ENCODE measurements around the gene KIR3DL1.
"Not testable (repeated sequence)": the region's sequence is repeated elsewhere in the genome, so short reads cannot be mapped to it uniquely, and the experiment has no call there.

DNA sequence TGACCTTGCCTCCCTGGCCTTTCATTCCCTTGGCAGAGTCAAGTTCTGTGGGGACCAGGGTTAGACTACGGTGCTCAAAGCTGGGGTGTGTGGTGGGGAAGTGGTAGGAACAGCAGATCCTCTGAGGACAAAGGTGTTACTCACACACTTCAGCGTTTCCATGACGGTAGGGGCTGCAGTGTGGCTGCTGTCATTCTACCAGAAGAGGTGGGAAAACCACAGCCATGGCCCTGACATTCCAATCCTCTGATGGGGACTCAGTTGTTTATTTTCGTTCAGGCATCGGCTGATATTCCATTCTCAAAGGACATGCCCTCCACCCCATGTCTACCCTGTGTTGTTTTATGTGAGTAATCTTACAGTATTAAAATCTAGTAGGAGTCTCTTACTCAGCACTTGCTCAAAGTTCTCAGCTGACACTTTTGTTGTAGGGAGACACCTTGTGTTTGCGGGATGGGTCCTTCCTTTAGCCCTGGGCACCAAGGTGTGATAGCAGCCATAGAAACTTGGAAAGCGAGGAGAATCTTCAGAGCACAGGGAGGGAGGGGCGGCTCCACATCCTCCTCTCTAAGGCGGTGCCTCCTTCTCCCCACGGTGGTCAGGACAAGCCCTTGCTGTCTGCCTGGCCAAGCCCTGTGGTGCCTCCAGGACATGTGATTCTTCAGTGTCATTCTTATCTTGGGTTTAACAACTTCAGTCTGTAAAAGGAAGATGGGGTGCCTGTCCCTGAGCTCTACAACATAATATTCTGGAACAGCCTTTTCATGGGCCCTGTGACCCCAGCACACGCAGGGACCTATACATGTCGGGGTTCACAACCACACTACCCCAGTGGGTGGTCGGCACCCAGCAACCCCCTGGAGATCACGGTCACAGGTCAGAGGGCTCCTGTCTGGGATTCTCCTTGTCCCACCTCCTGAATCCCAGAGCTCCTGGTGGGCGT lies 45.0 kb upstream of the KIR3DL1 start:
- TF ChIP-seq POLR2A (IDR thresholded peaks at IDR 0.05), result not testable (repeated sequence)
- TF ChIP-seq, protein P1, sequence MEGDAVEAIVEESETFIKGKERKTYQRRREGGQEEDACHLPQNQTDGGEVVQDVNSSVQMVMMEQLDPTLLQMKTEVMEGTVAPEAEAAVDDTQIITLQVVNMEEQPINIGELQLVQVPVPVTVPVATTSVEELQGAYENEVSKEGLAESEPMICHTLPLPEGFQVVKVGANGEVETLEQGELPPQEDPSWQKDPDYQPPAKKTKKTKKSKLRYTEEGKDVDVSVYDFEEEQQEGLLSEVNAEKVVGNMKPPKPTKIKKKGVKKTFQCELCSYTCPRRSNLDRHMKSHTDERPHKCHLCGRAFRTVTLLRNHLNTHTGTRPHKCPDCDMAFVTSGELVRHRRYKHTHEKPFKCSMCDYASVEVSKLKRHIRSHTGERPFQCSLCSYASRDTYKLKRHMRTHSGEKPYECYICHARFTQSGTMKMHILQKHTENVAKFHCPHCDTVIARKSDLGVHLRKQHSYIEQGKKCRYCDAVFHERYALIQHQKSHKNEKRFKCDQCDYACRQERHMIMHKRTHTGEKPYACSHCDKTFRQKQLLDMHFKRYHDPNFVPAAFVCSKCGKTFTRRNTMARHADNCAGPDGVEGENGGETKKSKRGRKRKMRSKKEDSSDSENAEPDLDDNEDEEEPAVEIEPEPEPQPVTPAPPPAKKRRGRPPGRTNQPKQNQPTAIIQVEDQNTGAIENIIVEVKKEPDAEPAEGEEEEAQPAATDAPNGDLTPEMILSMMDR (IDR thresholded peaks at IDR 0.05), result not testable (repeated sequence)

Data from uterus (tissue), 2 donors.